Measurements from ENCODE around the gene OR13C2. TPM values are rescaled to one million over a fixed set of nuclear protein-coding genes. Genes with fewer than 3 reads are reported as not detected.
"Not testable (repeated sequence)": the region's sequence is repeated elsewhere in the genome, so short reads cannot be mapped to it uniquely, and the experiment has no call there.

Gene OR13C2, protein sequence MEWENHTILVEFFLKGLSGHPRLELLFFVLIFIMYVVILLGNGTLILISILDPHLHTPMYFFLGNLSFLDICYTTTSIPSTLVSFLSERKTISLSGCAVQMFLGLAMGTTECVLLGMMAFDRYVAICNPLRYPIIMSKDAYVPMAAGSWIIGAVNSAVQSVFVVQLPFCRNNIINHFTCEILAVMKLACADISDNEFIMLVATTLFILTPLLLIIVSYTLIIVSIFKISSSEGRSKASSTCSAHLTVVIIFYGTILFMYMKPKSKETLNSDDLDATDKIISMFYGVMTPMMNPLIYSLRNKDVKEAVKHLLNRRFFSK
- not detected for total RNA-seq

DNA sequence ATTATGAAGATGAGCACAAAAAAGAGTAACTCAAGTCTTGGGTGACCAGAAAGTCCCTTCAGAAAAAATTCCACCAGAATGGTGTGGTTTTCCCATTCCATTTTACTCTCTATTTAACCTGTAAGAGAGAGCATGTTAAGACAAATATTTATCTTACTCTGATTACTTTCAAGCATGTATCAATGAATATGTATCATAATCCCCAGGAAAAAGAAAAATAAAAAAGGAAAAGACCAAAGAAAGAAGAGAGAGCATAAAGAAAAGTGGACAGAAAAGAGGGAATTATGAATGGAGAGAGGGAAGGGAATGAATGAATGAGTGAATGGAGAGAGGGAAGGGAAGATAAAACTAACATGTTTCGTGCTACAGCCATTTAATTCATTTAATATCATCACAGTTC lies at the start of gene OR13C2:
OR13C2 (minus strand) TSS at position 101 of the 400 bp plus-strand sequence; CDS start at position 101, 0 bp downstream.
- H3K27me3 ChIP-seq; H3K27ac ChIP-seq; H3K36me3 ChIP-seq; ATAC-seq; in situ Hi-C loops (cut with MboI; ENCODE audit: low sequenced_read_pairs in 4 of 4); H3K4me1 ChIP-seq; DNase-seq; H3K9me3 ChIP-seq; intact Hi-C loops (cut with DNase I; ENCODE audit: low total_unique reads); H3K4me3 ChIP-seq: not testable (repeated sequence)

DNA sequence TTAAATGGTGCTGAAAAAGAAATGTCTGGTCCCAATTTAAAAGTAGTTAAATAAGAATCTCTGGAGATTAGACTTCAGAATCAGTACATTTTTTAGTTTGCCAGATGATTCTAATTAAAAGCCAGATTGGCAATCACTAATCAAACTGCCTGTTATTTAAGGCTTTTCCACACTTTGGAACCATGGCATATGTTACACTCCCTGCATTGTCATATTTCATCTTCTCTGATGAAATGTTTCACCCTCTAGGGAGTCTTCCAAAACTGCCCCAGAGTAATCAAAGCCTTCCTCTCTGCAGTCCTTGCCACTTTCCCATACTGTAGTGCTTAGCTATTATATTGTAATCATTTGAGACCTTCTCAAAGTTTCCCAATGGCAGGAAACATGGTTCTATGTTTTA lies 30.0 kb upstream of the OR13C2 start:
- Histone ChIP-seq H3K36me3 (no peaks in the 10 kb centered on the region), H3K27ac (no peak overlapping the region), H3K27me3 (no peaks in the 10 kb centered on the region), H3K9me3 (peaks cover 0 to 4% (median 0%) of the 10 kb centered on the region in 3 donors), H3K4me1 (no peaks in the 10 kb centered on the region), H3K4me3 (no peak overlapping the region)
- in situ Hi-C loops (cut with MboI; ENCODE audit: low sequenced_read_pairs in 4 of 4) (no loop called here), intact Hi-C loops (cut with DNase I; ENCODE audit: low total_unique reads) (no loop called here)
- ATAC-seq (no peak), DNase-seq (no peak)
- no peak for TF ChIP-seq POLR2A (IDR thresholded peaks at IDR 0.05)
- TF ChIP-seq, protein P1, sequence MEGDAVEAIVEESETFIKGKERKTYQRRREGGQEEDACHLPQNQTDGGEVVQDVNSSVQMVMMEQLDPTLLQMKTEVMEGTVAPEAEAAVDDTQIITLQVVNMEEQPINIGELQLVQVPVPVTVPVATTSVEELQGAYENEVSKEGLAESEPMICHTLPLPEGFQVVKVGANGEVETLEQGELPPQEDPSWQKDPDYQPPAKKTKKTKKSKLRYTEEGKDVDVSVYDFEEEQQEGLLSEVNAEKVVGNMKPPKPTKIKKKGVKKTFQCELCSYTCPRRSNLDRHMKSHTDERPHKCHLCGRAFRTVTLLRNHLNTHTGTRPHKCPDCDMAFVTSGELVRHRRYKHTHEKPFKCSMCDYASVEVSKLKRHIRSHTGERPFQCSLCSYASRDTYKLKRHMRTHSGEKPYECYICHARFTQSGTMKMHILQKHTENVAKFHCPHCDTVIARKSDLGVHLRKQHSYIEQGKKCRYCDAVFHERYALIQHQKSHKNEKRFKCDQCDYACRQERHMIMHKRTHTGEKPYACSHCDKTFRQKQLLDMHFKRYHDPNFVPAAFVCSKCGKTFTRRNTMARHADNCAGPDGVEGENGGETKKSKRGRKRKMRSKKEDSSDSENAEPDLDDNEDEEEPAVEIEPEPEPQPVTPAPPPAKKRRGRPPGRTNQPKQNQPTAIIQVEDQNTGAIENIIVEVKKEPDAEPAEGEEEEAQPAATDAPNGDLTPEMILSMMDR (IDR thresholded peaks at IDR 0.05 in 4 of 5, conservative IDR thresholded peaks at IDR 0.05 in 1 of 5) = no peak

DNA sequence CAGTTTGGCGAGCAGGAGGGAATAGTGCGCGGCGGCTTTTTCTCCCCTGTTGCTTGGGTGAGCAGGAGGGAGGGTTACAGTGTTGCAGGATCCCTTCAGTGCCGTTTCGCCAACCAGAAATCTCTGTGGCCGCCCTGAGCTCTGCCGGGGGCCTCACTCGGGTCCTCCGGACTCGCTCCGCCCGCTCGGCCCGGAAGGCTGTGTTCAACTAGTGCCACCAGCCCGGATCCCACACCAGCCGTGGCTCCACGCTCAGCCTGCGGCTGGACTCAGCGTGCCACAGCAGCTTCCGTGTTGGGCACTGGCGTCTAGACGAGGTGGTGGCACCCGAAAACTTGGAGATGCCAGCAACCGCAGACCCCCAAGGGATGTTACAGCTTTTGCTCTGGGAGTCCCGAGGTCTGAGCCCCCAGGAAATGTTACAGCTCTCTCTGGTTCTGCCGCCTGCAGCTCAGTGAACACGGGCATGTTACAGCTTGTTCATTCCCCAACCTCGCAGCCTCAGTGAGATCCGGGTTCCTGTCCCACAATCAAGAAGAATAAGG lies 28.6 kb upstream of the OR13C2 start:
- Histone ChIP-seq H3K27me3 (no peaks in the 10 kb centered on the region), H3K9me3 (peaks cover 0 to 2% (median 0%) of the 10 kb centered on the region in 3 donors), H3K4me3 (no peak overlapping the region), H3K27ac (no peak overlapping the region), H3K4me1 (no peaks in the 10 kb centered on the region), H3K36me3 (no peaks in the 10 kb centered on the region)
- ATAC-seq (no peak), DNase-seq (no peak)
- TF ChIP-seq, protein P1 (IDR thresholded peaks at IDR 0.05 in 4 of 5, conservative IDR thresholded peaks at IDR 0.05 in 1 of 5) = no peak
- TF ChIP-seq POLR2A (IDR thresholded peaks at IDR 0.05) = no peak
- in situ Hi-C loops (cut with MboI; ENCODE audit: low sequenced_read_pairs in 4 of 4) = no loop called here
- intact Hi-C loops (cut with DNase I; ENCODE audit: low total_unique reads) = no loop called here

DNA sequence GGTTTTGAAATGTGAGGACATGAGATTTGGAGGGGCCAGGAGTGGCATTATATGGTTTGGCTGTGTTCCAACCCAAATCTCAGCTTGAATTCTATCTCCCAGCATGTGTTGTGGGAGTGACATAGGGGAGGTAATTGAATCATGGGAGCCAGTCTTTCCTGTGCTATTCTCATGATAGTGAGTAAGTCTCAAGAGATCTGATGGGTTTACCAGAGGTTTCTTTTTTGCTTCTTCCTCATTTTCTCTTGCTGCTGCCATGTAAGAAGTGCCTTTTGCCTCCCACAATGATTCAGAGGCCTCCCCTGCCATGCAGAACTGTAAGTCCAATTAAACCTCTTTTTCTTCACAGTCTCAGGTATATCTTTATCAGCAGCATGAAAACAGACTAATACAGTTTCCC lies 20.5 kb upstream of the OR13C2 start:
- H3K27me3 ChIP-seq; intact Hi-C loops (cut with DNase I; ENCODE audit: low total_unique reads); H3K9me3 ChIP-seq; H3K4me1 ChIP-seq; in situ Hi-C loops (cut with MboI; ENCODE audit: low sequenced_read_pairs in 4 of 4); H3K4me3 ChIP-seq; H3K36me3 ChIP-seq; ATAC-seq; H3K27ac ChIP-seq; DNase-seq: not testable (repeated sequence)

DNA sequence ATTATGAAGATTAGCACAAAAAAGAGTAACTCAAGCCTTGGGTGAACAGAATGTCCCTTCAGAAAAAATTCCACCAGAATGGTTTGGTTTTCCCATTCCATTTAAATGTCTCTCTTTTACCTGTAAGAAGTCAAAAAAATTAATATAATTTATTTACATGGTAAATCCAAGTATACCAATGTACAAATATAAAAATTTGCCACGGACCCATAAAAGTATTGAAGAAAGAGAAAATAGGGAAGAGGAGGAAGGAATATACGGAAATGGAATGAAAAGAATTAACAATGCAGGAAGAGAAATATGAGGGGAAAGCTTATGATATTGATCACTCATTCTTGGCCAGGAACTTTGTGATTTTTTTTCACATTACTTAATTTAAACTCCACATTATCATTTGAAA lies 12.7 kb upstream of the OR13C2 start, which contains the start of gene OR13C9:
OR13C9 (minus strand) TSS at position 101 of the 400 bp plus-strand sequence; CDS start at position 101, 0 bp downstream.
- H3K4me1 ChIP-seq = no peaks in the 10 kb centered on the region
- no peak within 1 kb of the TSS for H3K27ac ChIP-seq
- no peak within 1 kb of the TSS for H3K4me3 ChIP-seq
- in situ Hi-C loops (cut with MboI; ENCODE audit: low sequenced_read_pairs in 4 of 4) (no loop called here), intact Hi-C loops (cut with DNase I; ENCODE audit: low total_unique reads) (no loop called here)
- no peaks in the 10 kb centered on the region for H3K36me3 ChIP-seq
- no peak for TF ChIP-seq POLR2A (IDR thresholded peaks at IDR 0.05)
- TF ChIP-seq, protein P1 (IDR thresholded peaks at IDR 0.05 in 4 of 5, conservative IDR thresholded peaks at IDR 0.05 in 1 of 5) = no peak
- no peaks in the 10 kb centered on the region for H3K27me3 ChIP-seq
- DNase-seq = no peak
- no peaks in the 10 kb centered on the region for H3K9me3 ChIP-seq
- ATAC-seq = no peak

Measured in gastrocnemius medialis (tissue), 4 donors.